HL-60 (cell line): ENCODE measurements around the gene IL1RN.

Experiments used
- DNase-seq, 2 experiments: peaks; one replicate each; pipeline ENCODE4 v3.0.0-alpha.2; 2010 to 2020; ENCODE audit warnings: low read depth in 1 of 2, low spot score in 1 of 2
- H3K27ac ChIP-seq: fragments of 250-450 bp; sonication (Bioruptor Pico); replicated peaks from 2 replicates; pipeline ENCODE4 v1.5.1; 2020; ENCODE audit warnings: mild to moderate bottlenecking, moderate library complexity
- H3K27me3 ChIP-seq: fragments of 250-450 bp; sonication (Bioruptor Pico); 2 replicates; pipeline ENCODE4 v1.5.1; 2021; ENCODE audit warnings: mild to moderate bottlenecking, moderate library complexity; ENCODE audit not compliant: insufficient read depth, poor library complexity, severe bottlenecking
- H3K4me3 ChIP-seq: replicated peaks from 2 replicates; pipeline ENCODE4 v1.5.1; 2011; ENCODE audit warnings: mild to moderate bottlenecking, control low read depth, low read length; ENCODE audit not compliant: insufficient read depth
- GABPA ChIP-seq: IDR thresholded peaks from 2 replicates; pipeline ENCODE4 v1.6.1; 2012; ENCODE audit warnings: low read depth
- POLR2AphosphoS5 ChIP-seq: IDR thresholded peaks from 2 replicates; pipeline ENCODE4 v1.6.1; 2012; ENCODE audit warnings: low read depth
- SPI1 ChIP-seq: IDR thresholded peaks from 2 replicates; pipeline ENCODE4 v1.6.1; 2012; ENCODE audit warnings: low read depth, mild to moderate bottlenecking, borderline replicate concordance
- TF ChIP-seq, protein P1 (sequence below): IDR thresholded peaks from 2 replicates; pipeline ENCODE4 v1.6.1; 2012; ENCODE audit warnings: low read depth; ENCODE audit not compliant: insufficient replicate concordance
- TF ChIP-seq, protein P2 (sequence below): IDR thresholded peaks from one replicate; pipeline ENCODE4 v1.5.1; 2011; ENCODE audit warnings: low read length, control low read depth, inconsistent platforms; ENCODE audit not compliant: insufficient read depth

IL1RN gene

DNA sequence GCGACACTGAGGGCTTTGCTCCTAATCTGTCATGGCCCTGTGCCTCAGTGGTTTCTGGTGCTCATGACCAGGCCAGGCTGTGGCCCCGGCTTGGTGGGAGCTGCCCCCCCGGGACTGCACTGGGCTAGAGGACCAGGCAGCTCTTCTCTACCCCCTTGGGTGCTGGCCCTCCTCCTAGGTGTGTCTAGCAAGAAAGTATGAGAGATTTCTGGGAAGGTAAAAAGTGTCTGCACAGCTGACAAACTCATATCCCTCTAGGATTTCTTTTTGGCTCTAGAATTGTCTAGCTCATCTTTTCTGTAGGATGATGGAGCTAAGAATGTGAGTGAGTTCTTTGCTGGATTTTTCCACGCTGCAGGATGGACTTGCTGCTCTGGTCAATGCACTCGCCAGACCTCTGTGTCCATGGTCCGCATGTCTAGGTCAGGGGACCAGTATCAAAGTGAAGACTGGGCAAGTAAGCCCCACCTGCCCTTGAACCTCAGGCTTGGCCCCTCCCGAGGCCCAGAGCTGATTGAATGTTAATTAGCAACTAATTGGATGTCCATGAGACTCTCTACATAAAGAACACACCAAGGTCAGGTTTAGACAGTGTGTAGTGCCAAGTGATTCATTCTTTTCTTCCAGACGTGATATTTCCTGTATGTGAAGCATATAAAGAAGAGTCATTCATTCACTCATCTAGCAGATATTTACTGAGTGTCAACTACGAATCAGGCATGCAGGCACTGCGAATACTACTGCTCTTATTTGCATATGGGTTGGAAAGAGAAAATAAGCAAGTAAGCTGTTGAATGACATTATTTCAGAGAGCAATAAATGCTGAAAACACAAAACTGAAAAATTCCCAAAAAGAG lies 30.7 kb downstream of the IL1RN start:
- TF ChIP-seq, protein P1, sequence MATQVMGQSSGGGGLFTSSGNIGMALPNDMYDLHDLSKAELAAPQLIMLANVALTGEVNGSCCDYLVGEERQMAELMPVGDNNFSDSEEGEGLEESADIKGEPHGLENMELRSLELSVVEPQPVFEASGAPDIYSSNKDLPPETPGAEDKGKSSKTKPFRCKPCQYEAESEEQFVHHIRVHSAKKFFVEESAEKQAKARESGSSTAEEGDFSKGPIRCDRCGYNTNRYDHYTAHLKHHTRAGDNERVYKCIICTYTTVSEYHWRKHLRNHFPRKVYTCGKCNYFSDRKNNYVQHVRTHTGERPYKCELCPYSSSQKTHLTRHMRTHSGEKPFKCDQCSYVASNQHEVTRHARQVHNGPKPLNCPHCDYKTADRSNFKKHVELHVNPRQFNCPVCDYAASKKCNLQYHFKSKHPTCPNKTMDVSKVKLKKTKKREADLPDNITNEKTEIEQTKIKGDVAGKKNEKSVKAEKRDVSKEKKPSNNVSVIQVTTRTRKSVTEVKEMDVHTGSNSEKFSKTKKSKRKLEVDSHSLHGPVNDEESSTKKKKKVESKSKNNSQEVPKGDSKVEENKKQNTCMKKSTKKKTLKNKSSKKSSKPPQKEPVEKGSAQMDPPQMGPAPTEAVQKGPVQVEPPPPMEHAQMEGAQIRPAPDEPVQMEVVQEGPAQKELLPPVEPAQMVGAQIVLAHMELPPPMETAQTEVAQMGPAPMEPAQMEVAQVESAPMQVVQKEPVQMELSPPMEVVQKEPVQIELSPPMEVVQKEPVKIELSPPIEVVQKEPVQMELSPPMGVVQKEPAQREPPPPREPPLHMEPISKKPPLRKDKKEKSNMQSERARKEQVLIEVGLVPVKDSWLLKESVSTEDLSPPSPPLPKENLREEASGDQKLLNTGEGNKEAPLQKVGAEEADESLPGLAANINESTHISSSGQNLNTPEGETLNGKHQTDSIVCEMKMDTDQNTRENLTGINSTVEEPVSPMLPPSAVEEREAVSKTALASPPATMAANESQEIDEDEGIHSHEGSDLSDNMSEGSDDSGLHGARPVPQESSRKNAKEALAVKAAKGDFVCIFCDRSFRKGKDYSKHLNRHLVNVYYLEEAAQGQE: no peak
- TF ChIP-seq SPI1: no peak
- TF ChIP-seq GABPA: no peak
- TF ChIP-seq, protein P2, sequence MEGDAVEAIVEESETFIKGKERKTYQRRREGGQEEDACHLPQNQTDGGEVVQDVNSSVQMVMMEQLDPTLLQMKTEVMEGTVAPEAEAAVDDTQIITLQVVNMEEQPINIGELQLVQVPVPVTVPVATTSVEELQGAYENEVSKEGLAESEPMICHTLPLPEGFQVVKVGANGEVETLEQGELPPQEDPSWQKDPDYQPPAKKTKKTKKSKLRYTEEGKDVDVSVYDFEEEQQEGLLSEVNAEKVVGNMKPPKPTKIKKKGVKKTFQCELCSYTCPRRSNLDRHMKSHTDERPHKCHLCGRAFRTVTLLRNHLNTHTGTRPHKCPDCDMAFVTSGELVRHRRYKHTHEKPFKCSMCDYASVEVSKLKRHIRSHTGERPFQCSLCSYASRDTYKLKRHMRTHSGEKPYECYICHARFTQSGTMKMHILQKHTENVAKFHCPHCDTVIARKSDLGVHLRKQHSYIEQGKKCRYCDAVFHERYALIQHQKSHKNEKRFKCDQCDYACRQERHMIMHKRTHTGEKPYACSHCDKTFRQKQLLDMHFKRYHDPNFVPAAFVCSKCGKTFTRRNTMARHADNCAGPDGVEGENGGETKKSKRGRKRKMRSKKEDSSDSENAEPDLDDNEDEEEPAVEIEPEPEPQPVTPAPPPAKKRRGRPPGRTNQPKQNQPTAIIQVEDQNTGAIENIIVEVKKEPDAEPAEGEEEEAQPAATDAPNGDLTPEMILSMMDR: no peak
- no peak for TF ChIP-seq POLR2AphosphoS5
- no peak for DNase-seq
- no peak overlapping the region for H3K27ac ChIP-seq
- H3K4me3 ChIP-seq: no peak overlapping the region; the same call in 1 of the 2 replicates
- H3K27me3 ChIP-seq: no peaks in the 10 kb centered on the region

DNA sequence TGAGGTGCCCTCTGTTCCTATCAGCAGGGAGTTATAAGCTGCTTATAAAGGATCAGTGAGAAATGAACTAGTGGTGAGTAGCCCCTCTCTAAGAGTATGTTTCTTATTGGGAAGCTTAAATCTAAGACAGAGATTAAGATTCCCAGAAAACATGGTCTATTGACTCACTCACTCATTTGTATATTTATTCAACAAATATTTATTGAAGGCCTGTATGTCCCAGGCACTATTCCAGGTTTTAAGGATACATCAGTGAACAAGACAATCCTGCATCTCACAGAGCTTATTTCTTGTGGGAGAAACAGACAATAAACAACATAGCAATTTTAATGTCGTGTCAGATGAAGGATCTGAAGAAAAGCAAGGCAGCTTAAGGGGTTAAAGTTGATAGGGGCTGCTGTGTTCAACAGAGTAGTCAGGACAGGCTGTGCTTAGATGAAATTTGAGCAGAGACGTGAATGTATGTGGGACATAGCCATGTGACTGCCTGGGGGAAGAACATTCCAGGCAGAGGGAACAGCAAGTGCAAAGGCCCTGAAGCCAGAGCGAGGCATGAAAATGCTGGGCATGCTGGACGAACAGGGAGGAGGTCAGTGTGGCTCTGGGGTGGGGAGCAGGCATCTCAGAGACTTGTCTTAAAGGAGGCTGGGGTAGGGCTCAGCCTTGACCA lies 31.6 kb downstream of the IL1RN start:
- no peaks in the 10 kb centered on the region for H3K27me3 ChIP-seq
- H3K27ac ChIP-seq: no peak overlapping the region
- DNase-seq: no peak
- TF ChIP-seq, protein P2: no peak
- TF ChIP-seq GABPA (no peak), POLR2AphosphoS5 (no peak), SPI1 (no peak)
- TF ChIP-seq, protein P1: no peak
- no peak overlapping the region for H3K4me3 ChIP-seq

DNA sequence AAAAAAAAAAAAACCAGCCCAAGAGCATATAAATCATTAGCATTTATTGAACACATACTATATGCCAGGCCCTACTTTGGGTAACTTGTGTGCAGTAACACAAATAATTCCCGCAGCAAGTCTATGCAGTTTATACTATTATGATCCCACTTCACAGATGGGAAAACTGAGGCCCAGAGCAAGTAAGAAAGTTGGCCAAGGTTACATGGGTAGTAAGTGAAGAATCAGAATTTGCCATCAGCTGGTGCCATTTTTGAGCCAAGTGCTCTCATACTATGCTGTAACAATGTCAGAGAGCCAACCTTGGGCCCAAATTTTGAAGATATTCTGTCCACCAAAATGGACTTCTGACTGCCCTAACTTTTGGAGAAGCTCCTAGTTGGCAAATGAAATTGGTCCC lies 32.9 kb downstream of the IL1RN start:
- H3K27me3 ChIP-seq: no peaks in the 10 kb centered on the region
- no peak overlapping the region for H3K27ac ChIP-seq
- no peak overlapping the region for H3K4me3 ChIP-seq
- TF ChIP-seq GABPA (no peak), POLR2AphosphoS5 (no peak)
- TF ChIP-seq, protein P2: no peak
- DNase-seq: no peak
